VCaP (cell line): ENCODE data around the gene DPPA2.
A peak's percentile ranks its signal among the peaks of the same experiment; 100 is the strongest.

ENCODE experiments used
- H3K27ac ChIP-seq: fragments of 450-650 bp; 2 replicates; pipeline ENCODE4 v1.5.1; 2017
- TF ChIP-seq, protein P1 (sequence below): fragments of 450-650 bp; conservative IDR thresholded peaks from 2 replicates; pipeline ENCODE4 v1.5.1; 2017; ENCODE audit warnings: mild to moderate bottlenecking, moderate library complexity

DPPA2 gene

DNA sequence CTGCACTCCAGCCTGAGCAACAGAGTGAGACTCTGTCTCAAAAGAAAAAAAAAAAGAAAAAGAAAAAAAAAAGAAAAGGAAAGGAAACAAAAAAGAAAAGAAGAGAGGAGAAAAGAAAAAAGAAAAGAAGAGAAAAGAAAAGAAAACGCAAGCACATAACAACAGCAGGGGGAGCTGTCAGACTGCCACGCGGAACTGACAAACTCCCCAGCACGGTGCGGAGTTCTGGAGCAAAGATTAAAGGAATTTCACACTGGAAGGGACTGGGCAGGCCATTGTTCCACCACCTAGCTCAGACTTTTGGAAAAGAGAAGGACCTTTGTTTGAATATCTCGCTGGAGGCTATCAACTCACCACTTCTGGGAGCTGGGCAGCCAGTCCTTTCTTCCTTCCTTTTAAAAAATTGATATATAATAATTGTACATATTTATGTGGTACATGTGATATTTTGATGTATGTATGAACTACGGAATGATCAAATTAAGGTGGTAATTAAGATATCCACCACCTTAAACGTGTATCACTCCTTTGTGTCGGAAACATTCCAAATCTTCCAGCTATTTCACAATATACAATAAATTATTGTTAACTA, 40.5 kb downstream of the DPPA2 start:
- TF ChIP-seq, protein P1, sequence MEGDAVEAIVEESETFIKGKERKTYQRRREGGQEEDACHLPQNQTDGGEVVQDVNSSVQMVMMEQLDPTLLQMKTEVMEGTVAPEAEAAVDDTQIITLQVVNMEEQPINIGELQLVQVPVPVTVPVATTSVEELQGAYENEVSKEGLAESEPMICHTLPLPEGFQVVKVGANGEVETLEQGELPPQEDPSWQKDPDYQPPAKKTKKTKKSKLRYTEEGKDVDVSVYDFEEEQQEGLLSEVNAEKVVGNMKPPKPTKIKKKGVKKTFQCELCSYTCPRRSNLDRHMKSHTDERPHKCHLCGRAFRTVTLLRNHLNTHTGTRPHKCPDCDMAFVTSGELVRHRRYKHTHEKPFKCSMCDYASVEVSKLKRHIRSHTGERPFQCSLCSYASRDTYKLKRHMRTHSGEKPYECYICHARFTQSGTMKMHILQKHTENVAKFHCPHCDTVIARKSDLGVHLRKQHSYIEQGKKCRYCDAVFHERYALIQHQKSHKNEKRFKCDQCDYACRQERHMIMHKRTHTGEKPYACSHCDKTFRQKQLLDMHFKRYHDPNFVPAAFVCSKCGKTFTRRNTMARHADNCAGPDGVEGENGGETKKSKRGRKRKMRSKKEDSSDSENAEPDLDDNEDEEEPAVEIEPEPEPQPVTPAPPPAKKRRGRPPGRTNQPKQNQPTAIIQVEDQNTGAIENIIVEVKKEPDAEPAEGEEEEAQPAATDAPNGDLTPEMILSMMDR: peak; percentile 87
- H3K27ac ChIP-seq: no peak overlapping the region

GRCh38 chr3:109270779-109271178, 45.5 kb downstream of the DPPA2 start:
- H3K27ac ChIP-seq: no peak overlapping the region
- TF ChIP-seq, protein P1: no peak

DNA sequence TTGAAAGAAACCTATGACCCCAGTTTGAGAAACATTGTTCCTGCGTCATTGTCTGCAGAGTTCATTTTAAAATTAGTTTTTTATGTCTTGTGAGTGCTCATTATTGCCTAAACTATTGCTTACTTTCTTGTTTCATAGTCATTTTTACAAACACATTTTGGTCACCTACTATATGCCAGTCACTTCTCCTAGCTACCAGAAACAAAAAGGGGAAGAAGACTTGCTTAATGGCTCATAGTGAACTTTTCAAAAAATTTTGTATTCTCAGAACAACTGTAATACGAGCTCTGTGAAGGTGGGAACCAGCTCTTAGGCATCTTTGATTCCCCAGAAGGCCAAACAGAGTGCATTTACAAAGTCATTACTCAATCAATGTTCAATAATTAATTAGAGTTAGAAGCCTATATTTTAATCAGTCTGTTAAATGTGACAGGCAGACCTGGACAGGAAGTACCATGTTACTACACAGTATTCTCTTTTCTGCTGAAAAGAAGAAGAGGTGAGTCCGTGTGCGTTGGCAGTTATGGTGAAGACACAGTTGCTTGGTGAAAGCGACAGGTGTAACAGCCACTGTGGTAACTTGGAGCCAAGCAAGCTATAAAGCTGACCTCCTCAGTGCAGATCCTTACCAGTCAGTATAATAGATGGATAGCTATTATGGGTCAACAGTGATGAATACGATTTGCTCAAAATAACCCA, 46.6 kb downstream of the DPPA2 start:
- TF ChIP-seq, protein P1: no peak
- H3K27ac ChIP-seq: no peak overlapping the region

GRCh38 chr3:109268181-109268580, 48.1 kb downstream of the DPPA2 start:
- TF ChIP-seq, protein P1: no peak

DNA sequence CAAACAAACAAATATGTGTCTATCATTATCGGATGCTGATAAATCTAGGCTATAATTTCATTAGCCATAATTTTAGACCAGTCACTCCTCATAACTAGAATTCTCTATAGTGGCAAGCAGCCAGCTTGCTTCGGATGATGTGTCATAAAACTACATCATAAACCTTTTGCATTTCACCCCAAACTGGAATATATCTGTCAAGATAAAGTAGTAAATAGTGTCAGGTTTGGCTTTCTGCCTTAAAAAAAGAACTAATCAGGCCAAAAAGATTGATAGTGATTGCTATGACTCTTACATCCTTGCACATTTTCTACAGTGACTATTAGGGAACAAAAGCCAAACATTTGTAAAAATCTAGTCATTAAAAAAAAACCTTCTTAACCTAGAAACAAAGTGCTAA, 51.0 kb downstream of the DPPA2 start:
- H3K27ac ChIP-seq: no peak overlapping the region
- TF ChIP-seq, protein P1: no peak

More at GRCh38 chr3:109268181-109268580, 48.1 kb downstream of the DPPA2 start:
- no peak overlapping the region for H3K27ac ChIP-seq

GRCh38 chr3:109257269-109257668, 59.0 kb downstream of the DPPA2 start:
- H3K27ac ChIP-seq: no peak overlapping the region
- TF ChIP-seq, protein P1: no peak

- TF ChIP-seq, protein P1: no peak
- H3K27ac ChIP-seq: no peak overlapping the region
These were observed 61.5 kb downstream of the DPPA2 start for GRCh38 chr3:109254770-109255169.
